GM21526 (cell line): Measurements from ENCODE around the gene MAST4.
"Not testable (repeated sequence)": the region's sequence is repeated elsewhere in the genome, so short reads cannot be mapped to it uniquely, and the experiment has no call there.

ENCODE experiments used
- ATAC-seq: cut with Tn5 transposase; IDR thresholded peaks from one replicate; pipeline ENCODE4 v1.9.1; 2021; ENCODE audit warnings: moderate library complexity; ENCODE audit not compliant: unreplicated experiment, low FRiP score

Gene MAST4

DNA sequence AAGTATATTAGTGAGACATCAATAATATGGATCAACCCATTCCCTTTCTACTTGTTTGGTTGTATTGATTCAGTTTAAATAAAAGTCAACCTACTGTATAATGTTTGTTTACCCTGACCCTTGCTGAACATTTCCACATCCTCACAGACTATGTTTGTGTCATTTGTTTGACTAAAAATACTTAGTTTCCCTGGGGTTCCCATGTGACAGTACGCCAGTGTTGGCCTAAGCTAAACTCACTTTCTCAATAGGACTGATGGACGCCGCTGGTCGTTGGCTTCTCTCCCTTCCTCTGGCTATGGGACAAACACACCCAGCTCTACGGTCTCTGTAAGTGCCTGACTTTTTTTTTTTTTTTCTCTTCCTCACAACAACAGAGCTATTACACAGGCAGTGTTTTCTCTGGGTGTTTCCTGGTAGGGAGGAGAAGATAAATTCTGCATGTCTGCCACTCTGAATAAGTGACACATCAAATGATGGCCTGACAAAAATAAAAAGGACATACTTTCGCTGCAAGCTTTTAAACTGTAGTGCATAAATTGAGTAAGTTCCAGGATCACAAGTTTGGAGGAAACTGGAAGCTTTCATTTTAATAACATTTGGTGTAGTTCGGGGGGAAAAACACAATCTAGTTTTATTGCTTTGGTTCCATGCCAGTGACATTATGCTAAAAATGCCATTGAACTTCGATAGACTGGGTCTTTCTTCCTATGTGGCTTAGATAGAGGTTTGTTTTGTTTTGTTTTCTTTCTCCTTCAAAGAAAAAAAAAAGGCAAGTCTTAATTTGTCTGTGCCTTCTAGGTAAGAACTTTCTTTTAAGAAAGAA, 499.4 kb downstream of the MAST4 start:
- ATAC-seq = no peak

DNA sequence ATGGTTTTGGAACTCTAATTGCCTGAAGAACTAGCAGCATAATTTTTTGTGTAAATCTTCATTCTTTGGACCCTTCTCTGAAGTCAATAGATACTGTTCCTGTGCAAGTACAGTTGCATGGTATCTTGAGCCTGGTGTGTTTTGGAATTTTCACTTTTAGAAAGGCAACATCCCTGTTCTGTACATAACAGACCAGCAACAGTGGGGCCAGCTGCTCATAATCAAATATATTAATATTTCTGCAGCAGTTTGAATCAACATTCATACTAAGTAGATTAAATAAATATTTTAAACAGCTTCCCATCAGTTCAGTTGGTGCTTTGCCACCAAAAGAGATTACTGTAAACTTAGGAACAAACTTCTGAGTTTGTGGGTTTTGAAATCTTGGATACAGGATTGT, 502.5 kb downstream of the MAST4 start:
- ATAC-seq = no peak

DNA sequence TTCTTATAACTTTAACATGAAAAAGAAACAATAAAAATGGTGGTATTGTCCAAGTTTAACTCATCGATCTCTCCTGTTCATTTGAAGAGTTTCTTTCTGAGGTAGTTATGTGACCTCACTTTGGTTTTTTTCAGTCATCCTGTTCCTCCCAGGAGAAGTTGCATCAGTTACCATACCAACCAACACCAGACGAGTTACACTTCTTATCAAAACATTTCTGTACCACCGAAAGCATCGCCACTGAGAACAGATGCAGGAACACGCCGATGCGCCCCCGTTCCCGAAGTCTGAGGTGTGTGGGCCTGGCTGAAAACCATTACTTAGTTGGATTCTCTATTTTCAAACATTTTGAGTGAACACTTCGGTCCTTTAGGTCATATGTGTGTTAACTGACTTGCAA, 504.1 kb downstream of the MAST4 start:
- ATAC-seq = no peak

- ATAC-seq = no peak
These were observed 506.5 kb downstream of the MAST4 start for GRCh38 chr5:67102708-67103107.

DNA sequence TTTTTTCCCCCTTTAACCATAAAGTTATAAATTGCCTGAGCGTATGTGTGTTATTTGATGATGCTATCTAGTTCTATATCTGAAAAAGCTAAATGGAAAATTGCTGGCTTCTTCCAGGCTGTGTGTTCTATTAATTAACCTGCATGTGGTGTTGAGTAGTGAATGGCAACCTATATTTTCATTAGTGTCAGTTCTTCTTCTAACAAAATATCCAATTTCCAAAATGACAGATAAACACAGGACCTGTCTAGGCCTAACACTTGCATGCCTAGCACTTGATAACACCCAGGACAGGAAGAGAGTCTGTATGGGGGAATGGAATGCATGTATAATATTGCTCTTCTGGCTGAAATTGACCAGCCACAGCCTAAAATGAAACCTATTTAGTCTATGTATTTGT, 508.7 kb downstream of the MAST4 start:
- ATAC-seq = no peak

DNA sequence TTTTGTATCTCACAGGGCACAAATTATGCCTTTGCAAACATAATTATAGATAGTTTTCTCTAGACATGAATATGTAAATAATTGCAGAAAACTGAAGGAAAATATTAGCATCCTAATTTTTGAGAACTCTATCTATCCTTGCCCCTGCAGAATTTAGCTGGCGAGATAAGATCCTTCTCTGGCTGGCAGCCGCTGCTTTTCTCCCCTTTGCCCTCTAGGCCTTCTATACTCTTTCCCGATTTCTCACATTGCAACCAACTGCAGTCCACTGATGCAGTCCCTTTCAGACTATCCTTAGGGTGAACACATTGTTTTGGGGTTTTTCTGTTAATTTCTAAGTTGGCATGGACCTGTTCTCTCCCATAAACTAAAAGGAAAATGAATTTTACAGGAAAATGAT, 509.1 kb downstream of the MAST4 start:
- no peak for ATAC-seq

GRCh38 chr5:67106626-67107342, 510.6 kb downstream of the MAST4 start:
- ATAC-seq = no peak

- no peak for ATAC-seq
These were observed 515.6 kb downstream of the MAST4 start for GRCh38 chr5:67111779-67112178.

DNA sequence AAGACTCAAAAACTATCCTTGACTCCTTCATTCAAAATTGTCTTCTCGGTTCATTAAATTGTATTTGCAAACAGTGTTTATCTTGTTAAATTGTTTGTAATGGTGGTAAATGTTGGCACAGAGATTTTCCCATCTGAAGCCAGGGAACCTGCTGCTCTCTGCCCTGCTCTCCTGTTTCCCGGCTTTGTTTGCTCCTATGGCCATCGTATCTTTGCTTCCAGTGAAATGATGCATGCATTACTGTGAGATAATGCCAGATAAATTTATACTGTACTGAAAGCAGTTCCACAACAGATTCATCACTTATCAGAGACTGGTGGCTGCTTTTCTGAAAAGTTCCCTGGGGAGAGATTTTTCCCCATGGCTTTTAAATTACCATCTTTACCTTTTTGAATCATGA, 519.1 kb downstream of the MAST4 start:
- no peak for ATAC-seq

DNA sequence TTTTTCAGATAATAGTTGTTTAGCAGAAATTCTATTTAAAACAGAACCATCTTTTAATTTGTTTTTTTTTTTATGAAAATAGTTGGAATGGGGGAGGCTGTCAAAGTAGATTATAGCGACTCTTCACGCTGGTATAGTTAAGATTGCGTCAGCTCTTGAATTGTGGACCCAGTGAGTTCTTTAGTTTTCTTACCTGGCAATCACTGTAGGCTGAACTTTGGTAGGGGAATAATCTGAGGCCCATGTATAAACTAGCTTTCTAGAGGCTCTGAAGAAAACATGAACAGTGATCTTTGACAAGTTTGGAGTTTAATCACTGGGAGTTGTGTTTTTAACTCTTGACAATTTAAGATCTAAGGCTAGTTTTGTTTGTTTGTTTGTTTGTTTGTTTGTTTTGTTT, 519.6 kb downstream of the MAST4 start:
- no peak for ATAC-seq

- no peak for ATAC-seq
These were observed 521.9 kb downstream of the MAST4 start for GRCh38 chr5:67118050-67118620.

DNA sequence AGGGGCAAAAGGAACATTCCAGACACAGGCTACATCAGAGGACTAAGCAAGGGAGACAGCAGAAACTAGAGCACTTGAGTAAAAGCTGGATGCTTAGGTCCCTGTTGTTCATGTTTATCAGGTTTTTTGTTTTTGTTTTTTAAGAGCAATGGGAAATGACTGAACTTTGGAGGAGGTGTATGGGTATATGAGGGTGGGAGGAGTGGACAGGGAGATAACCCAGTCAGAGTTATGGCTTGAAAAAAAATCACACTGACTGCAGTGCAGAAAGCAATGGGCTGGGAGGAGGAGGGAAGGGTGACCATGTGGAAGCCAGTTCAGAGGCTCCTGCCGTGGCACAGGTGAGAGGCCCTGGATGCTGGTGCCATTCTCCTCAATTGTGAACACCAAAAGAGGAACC, 522.8 kb downstream of the MAST4 start:
- ATAC-seq = no peak

DNA sequence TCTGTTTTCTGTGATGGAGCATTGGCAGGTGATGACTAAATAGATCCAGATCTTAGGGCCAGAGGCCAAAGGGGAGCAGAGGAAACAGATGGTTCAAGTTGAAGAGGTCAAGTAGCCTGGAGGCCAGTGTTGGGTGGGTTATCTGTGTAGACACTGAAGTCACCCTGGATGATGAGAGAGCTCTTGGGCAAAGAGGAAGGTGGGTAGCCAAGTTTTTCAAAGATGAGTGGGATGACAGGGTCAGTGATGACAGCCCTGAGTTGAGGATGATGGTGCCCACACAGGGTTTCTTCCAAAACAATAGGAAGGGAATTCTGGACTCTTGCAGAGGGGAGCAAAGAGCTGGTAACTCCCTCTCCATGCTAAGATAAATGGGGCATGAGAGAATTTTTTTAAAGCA, 523.8 kb downstream of the MAST4 start:
- no peak for ATAC-seq

DNA sequence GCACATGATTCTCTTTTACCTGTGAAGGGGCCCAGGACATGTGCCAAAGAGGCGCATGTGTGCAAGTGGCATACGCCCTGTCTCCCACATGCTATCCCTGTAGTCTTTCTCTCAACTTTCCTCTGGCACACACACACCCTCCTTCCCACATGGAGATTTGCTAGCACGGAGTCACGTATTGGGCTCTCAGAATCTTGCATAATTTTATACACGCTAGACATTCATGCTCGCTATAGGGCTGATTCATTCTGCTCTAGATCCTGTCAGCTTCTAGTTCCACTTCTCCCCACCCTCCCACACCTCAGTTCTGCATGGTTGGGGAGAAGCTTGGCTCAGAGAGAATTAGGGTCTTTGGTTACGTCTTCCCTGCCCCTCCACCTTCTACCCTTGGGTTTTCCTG, 527.6 kb downstream of the MAST4 start:
- ATAC-seq = no peak

GRCh38 chr5:67124556-67124955, 528.4 kb downstream of the MAST4 start:
- no peak for ATAC-seq

DNA sequence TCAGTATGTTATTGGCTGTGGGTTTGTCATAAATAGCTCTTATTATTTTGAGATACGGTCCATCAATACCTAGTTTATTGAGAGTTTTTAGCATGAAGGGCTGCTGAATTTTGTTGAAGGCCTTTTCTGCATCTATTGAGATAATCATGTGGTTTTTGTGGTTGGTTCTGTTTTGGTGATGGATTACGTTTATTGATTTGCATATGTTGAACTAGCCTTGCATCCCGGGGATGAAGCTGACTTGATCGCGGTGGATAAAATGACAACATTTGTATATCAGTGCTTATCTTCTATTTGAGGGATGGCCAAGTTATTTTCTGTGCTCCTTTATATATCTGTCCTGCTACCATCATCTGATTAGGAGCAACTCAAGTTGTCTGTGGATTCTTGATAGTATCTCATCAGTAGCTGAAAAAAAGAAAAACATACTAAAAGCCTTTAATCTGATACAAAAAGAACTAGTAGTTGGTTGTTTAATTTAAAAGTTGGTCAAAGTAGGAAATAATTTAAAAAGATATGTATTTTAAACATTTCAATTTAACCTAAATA, 531.2 kb downstream of the MAST4 start:
- ATAC-seq = not testable (repeated sequence)

DNA sequence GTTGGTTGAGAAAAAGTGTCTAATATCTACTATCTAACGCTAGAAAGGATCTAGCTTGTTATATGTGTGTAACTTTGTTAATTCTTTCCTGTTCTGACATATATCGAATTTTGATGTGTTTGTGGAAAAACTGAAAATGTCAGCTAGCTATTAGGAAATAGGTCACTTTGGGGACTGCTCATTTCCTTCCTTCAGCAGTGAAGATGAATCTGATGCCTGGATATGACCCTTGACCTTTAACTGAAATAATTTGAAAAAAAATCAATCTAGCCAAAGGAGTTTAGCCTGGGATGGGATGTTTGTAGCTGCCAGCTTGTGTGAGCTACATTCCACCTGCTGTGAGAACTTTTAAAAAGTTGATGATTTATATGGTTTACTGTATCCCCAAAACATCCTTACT, 533.6 kb downstream of the MAST4 start:
- ATAC-seq = no peak

- no peak for ATAC-seq
These were observed 537.0 kb downstream of the MAST4 start for GRCh38 chr5:67133217-67133616.

DNA sequence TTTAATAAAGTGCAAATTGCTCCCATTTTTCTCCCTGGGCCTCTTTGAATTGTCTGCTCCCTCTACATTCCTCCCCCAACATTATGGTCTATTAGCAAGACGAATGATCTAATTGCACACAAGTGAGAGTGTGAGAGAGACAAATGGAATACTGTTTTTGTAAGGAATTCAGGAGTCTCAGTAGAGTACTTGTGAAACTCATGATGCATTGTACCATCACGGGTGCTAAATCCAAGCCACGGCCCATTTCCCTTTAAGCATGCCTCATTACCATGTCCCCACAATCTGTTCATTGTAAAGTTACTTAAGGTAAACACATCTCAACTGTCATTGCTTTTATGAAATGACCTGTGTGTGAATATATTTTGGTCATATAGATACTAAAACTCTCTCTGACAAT, 537.6 kb downstream of the MAST4 start:
- ATAC-seq = no peak

DNA sequence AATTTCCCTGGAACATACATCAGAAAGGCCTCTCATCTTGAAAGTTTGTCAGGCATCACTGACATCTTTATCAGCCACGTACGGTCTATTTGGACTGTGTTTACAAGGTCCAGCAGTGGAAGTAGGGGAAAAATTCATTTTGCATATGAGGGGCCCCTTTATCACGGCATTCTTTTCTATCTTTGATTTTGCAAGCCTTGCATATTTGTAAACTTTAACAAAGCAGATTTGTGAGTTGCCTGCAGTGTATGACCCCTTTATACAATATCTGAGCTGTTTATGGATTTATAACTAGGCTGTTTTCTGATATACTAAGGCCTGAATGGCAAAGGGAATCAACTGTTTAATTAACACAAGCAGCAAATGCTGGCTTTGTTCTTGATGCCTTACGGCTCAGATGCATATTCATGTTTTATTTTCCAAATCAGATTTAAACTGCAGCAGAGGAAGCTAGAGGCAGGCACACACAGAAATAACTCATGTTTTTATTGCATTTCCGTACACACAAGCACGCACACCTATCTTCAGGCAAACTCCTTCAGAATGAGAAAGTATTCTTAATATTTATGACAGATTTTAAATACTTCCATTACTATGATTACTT, 539.3 kb downstream of the MAST4 start:
- no peak for ATAC-seq

DNA sequence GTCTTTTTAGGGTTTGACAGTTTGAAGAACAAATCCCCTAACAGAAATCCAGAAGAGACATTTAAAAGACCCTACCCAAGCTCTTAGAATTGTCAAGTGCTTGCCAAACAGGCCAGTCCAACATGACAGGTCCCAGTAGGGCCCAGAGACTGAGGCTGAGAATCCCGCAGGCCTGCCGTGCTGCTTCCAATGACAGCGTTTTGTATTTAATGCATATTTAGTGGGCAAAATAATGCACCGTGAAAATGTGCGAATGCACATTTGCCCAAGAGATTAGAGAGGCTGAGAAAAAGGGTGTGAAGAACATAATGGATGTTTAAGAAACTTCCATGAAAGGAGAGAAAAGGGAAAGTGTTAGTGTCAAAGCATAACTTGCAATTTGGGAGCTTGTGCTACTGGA, 542.8 kb downstream of the MAST4 start:
- no peak for ATAC-seq
